Ascending aorta (tissue), 2 donors: ENCODE data around the gene ALKBH4. TPM values are rescaled to one million over a fixed set of nuclear protein-coding genes. Genes with fewer than 3 reads are reported as not detected.
"Not testable (repeated sequence)": the region's sequence is repeated elsewhere in the genome, so short reads cannot be mapped to it uniquely, and the experiment has no call there.

ENCODE experiments used
- DNase-seq, 2 donors: peaks; one replicate each; pipeline ENCODE4 v3.0.0-alpha.2; 2019; ENCODE audit warnings: low spot score in 2 of 2
- H3K27ac ChIP-seq, 2 donors: fragments of 200-600 bp; sonication (generic); one replicate each; pipeline ENCODE4 v1.5.1; 2016 to 2017; ENCODE audit warnings: mild to moderate bottlenecking in 1 of 2
- H3K27me3 ChIP-seq: fragments of 200-600 bp; sonication (generic); one replicate; pipeline ENCODE4 v1.5.1; 2017
- H3K36me3 ChIP-seq, 2 donors: fragments of 200-600 bp; sonication (generic); one replicate each; pipeline ENCODE4 v1.5.1; 2016
- H3K4me1 ChIP-seq, 2 donors: fragments of 200-600 bp; sonication (generic); one replicate each; pipeline ENCODE4 v1.5.1; 2016 to 2017; ENCODE audit warnings: mild to moderate bottlenecking in 1 of 2
- H3K4me3 ChIP-seq, 2 donors: fragments of 200-600 bp; sonication (generic); one replicate each; pipeline ENCODE4 v1.5.1; 2016 to 2017; ENCODE audit warnings: mild to moderate bottlenecking in 1 of 2
- H3K9me3 ChIP-seq, 2 donors: fragments of 200-600 bp; sonication (generic); one replicate each; pipeline ENCODE4 v1.5.1; 2016
- intact Hi-C: fragments of 100-400 bp; cut with DNase I; formaldehyde crosslinking; loops from one replicate; pipeline ENCODE4 v1.15.1; 2023
- total RNA-seq: library from RNA; depleted of rRNA; stranded (reverse); fragments of >200 nt; gene quantifications from one replicate; pipeline ENCODE4 v1.1.0, GENCODE V29; 2016
- TF ChIP-seq, protein P1 (sequence below), 3 experiments: fragments of 200-600 bp in 2 of 3; fragments of 450-650 bp in 1 of 3; sonication (generic) in 2 of 3; IDR thresholded peaks; one replicate each; pipeline ENCODE4 v1.5.1; 2016 to 2019; ENCODE audit warnings: antibody characterized with exemption in 3 of 3, mild to moderate bottlenecking in 1 of 3, moderate library complexity in 1 of 3

The ALKBH4 gene, protein sequence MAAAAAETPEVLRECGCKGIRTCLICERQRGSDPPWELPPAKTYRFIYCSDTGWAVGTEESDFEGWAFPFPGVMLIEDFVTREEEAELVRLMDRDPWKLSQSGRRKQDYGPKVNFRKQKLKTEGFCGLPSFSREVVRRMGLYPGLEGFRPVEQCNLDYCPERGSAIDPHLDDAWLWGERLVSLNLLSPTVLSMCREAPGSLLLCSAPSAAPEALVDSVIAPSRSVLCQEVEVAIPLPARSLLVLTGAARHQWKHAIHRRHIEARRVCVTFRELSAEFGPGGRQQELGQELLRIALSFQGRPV
- total RNA-seq: 26.4 TPM

DNA sequence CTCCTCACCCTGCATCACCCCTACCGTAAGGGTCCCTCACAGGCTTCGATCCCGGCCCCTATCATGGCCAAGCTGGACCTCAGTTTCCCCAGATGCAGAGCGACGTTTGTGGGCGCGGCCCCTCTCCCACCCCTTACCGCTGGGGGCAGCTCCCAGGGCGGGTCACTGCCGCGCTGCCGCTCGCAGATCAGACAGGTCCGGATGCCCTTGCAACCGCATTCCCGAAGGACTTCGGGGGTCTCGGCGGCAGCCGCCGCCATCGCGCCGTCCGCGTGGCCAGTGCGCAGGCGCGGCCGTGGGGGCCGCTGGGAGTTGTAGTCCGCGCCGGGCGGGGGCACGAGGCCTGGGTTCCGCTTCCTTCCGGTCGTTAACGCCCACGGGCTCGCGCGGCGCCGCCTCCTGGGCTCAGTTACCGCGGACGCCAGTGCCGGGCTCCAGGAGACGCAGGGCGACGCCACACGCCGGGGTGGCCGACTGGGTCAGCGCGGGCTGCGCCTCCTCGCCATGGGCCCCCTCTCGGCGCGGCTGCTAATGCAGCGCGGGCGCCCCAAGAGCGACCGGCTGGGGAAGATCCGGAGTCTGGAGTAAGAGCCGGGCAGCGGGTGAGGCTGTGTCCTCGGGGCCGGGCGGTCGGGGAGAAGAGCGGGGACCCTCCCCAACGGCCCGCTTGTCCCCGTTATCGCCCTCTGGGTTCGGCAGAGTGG, at the start of gene ALKBH4, which contains the start of gene LRWD1:
Gene ALKBH4, minus strand, starts transcription at position 287 of the 704 bp plus-strand sequence. Its CDS starts 27 bp downstream, at position 260.
Gene LRWD1, plus strand, starts transcription at position 408 of the 704 bp plus-strand sequence. Its CDS starts 97 bp downstream, at position 505.
- H3K9me3 ChIP-seq: no peaks in the 10 kb centered on the region
- H3K36me3 ChIP-seq: peaks cover 0 to 2% of the 10 kb centered on the region in 2 donors
- TF ChIP-seq, protein P1, sequence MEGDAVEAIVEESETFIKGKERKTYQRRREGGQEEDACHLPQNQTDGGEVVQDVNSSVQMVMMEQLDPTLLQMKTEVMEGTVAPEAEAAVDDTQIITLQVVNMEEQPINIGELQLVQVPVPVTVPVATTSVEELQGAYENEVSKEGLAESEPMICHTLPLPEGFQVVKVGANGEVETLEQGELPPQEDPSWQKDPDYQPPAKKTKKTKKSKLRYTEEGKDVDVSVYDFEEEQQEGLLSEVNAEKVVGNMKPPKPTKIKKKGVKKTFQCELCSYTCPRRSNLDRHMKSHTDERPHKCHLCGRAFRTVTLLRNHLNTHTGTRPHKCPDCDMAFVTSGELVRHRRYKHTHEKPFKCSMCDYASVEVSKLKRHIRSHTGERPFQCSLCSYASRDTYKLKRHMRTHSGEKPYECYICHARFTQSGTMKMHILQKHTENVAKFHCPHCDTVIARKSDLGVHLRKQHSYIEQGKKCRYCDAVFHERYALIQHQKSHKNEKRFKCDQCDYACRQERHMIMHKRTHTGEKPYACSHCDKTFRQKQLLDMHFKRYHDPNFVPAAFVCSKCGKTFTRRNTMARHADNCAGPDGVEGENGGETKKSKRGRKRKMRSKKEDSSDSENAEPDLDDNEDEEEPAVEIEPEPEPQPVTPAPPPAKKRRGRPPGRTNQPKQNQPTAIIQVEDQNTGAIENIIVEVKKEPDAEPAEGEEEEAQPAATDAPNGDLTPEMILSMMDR (IDR thresholded peaks at IDR 0.05): peak in 1 of 3 experiments; percentile 18
- intact Hi-C loops: loop anchor here (2.0 kb wide), 1 partner anchor 32 kb away; the partner anchor contains the start of gene ORAI2
- H3K27ac ChIP-seq: peak within 1 kb of the TSS; percentile 64 to 78
- DNase-seq: peak; percentile 67 to 97
- H3K27me3 ChIP-seq: no peaks in the 10 kb centered on the region
- peaks cover 11 to 15% of the 10 kb centered on the region in 2 donors for H3K4me1 ChIP-seq
- peak within 1 kb of the TSS; percentile 85 to 99 for H3K4me3 ChIP-seq

DNA sequence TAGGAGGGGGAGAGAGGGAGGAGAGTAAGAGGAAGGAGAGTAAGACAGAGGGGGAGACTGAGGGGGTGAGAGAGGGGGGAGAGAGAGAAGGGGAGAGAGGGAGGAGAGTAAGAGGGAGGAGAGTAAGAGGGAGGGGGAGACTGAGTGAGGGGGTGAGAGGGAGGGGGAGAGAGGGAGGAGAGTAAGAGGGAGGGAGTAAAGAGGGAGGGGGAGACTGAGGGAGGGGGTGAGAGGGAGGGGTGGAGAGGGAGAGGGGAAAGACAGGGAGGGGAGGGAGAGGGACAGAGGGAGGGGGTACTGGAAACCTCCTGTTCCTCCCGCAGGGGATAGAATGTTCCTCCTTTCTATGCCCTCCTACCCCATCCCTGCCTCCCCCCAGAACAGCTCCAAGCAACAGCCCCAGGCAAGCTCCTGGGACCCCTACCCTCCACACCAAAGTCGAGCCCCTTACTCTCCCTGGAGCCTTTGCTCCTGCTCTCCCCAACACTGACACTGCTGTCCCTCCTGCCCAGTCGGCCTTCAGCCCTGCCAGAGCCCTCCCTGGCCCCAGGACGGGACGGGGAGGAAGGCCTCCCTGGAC, 48.1 kb upstream of the ALKBH4 start:
- peak overlapping the region in 1 of 2 donors; percentile 35 for H3K4me3 ChIP-seq
- intact Hi-C loops, H3K27me3 ChIP-seq, H3K9me3 ChIP-seq, H3K4me1 ChIP-seq, H3K36me3 ChIP-seq: not testable (repeated sequence)
- peak overlapping the region; percentile 75 to 85 for H3K27ac ChIP-seq
- DNase-seq: peak in 1 of 2 donors; percentile 70

DNA sequence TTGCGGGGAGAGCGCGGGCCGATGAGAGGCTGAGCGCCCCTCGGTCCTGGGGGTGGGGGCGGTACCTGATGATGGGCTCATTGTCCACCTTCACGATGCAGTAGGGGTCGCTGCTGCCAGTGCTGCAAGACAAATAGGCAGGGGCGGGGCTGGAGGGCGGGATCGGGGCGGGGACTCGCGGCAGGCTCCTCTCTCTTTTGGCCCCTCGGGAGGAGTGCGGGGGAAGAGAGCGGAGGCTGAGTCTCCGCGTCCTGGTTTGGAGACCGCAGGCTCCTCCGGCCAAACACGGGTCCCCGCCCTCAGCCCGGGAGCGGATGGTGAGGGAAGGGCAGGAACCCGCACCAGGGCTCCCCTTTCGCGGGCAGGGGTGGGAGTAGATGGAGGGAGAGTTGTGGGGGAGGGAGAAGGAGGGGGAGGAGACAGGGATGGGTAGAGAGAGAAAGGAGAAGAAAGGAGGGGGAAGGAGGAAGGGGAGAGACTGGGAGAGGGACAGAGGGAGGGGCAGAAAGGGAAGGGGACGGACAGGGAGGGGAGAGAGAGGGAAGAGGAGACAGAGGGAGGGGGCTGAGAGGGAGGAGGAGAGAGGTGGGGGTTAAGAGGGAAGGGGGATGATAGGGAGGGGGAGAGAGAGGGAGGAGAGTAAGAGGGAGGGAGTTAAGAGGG, 47.3 kb upstream of the ALKBH4 start:
- intact Hi-C loops, H3K4me1 ChIP-seq: not testable (repeated sequence)

DNA sequence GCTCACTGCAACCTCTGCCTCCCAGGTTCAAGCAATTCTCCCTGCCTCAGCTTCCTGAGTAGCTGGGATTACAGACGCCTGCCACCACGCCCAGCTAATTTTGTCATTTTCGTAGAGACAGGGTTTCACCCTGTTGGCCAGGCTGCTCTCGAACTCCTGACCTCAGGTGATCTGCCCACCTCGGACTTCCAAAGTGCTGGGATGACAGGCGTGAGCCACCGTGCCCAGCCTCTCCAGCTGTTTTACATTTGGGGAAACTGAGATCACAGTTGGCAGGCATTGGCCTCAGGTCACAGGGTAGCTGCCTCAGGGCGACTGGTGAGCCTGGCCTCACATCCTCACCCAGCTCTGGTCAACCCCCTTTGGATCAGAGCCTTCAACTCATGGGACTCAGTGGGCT, 45.9 kb upstream of the ALKBH4 start:
- H3K4me3 ChIP-seq, H3K9me3 ChIP-seq, H3K27ac ChIP-seq, H3K27me3 ChIP-seq, H3K4me1 ChIP-seq, H3K36me3 ChIP-seq, DNase-seq, intact Hi-C loops: not testable (repeated sequence)

More for the DNA sequence above, 47.3 kb upstream of the ALKBH4 start:
- not testable (repeated sequence) for H3K4me3 ChIP-seq, H3K27me3 ChIP-seq, DNase-seq, H3K9me3 ChIP-seq, H3K36me3 ChIP-seq, H3K27ac ChIP-seq

DNA sequence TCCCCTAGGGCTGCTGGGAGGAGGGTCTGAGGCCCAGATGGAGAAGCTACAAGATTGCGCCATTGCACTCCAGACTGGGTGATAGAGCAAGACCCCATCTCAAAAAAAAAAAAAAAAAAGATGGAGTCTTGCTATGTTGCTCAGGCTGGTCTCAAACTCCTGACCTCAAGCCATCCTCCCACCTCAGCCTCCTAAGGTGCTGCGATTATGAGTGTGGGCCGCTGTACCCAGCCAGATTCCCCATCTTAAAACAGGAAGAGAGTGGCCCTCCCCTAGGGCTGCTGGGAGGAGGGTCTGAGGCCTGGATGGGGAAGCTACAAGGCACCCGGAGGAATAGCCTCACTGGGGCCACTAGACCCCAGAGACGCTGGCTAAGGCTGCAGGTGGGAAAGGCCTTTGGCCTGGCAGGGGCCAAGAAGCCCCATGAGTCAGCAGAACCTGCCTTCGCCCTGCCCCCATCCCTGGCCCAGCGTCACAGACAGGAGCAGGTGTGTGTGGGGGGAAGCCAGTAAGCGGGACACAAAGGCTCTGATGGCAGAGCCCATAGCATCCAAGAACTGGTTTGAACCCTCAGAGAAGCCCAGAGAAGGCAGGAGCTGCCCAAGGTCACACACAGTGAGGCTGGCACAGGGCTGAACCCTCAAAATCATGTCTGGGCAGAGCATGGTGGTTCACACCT, 42.9 kb upstream of the ALKBH4 start:
- not testable (repeated sequence) for H3K27ac ChIP-seq

DNA sequence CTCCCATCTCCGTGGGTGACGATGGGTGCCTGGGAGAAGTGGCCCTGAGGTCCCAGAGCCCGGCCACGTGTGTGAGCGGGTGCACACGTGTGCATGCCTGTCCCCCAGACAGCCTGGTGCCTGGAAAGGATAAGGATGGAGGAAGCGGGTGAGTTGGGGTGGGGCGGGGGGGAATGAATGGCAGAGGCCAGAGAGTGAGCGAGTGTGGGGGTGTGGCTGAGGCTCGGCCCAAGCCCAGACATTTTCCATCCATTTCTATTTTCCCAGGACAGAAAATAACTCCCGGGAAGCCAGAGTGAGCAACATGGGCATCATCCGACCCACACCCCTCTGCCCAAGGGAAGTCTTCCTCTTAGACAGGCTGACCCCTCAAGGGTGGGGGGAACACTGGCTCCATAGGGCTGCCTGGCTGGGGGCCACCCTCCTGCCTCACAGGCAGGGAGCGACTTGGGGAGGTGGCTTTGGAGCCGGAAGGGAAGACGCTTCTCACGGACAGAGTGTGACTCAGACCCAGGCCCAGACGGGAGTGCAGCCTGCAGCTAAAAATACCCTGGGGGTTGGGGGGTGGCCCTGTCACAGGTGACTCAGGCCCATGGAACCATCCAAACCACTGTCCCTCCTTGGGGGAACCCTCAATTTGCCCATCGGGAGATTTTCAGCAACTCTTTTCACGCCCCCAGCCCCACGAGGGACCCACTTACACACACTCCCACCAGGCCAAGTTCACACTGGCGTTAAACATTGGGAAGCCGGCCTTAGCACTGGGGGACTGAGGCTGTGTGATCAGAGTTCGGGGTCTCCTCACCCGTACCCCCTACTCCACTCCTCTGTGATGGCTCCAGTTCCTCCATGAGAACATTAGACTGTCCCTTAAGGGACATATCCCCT, 40.9 kb upstream of the ALKBH4 start:
- DNase-seq: peak in 1 of 2 donors; percentile 65
- H3K4me1 ChIP-seq, H3K4me3 ChIP-seq, H3K36me3 ChIP-seq, H3K9me3 ChIP-seq, H3K27me3 ChIP-seq, intact Hi-C loops: not testable (repeated sequence)
- peak overlapping the region; percentile 72 to 78 for H3K27ac ChIP-seq

More for the DNA sequence above, 42.9 kb upstream of the ALKBH4 start:
- H3K27me3 ChIP-seq, H3K9me3 ChIP-seq, H3K36me3 ChIP-seq, H3K4me3 ChIP-seq, intact Hi-C loops, H3K4me1 ChIP-seq: not testable (repeated sequence)
- peak in 1 of 2 donors; percentile 34 for DNase-seq

DNA sequence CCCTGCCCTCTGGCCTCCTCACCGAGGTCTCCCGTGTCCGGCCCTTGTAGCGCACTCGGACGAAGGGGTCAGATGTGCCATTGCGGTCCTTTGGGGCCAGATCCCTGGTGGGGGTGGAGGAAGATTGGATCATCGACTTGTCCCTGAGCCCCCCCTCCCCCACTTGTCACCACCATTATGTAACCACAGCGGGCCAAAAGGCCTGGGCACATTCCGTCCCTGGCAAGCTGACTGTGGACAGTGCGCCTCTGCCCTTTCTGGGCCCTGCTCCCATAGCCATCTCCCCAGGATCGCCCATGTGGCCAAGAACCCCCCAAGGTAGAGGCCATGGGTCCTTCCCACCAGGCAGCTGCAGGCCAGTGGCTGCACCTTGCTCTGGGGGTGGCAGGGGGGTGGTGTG, 38.5 kb upstream of the ALKBH4 start:
- H3K36me3 ChIP-seq, H3K9me3 ChIP-seq, H3K27me3 ChIP-seq, intact Hi-C loops, H3K4me1 ChIP-seq, DNase-seq, H3K4me3 ChIP-seq, H3K27ac ChIP-seq: not testable (repeated sequence)

DNA sequence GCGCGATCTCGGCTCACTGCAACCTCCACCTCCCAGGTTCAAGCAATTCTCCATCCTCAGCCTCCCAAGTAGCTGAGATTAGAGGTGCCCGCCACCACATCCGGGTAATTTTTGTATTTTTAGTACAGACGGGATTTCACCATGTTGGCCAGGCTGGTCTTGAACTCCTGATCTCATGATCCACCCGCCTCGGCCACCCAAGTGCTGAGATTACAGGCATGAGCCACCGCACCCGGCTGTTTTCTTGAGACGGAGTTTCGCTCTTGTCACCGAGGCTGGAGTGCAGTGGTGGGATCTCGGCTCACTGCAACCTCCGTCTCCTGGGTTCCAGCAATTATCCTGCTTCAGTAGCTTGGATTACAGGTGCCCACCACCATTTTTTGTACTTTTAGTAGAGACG, 33.7 kb upstream of the ALKBH4 start:
- DNase-seq: not testable (repeated sequence)

DNA sequence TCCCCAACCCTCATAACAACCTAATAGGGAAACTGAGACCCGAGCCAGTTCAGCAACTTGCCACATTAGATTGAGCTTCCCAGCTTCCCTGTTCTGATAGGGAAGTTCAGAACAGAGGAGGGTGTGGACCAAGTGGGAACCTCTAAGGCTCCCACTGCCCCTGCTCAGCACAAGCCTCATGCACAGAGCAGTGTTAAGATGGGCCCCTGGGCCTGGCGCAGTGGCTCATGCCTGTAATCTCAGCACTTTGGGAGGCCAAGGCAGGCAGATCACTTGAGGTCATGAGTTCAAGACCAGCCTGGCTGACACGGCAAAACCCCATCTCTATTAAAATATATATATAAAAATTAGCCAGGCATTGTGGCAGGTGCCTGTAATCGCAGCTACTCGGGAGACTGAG, 32.6 kb upstream of the ALKBH4 start:
- DNase-seq, H3K4me1 ChIP-seq, H3K27me3 ChIP-seq, H3K36me3 ChIP-seq, H3K27ac ChIP-seq, H3K9me3 ChIP-seq, intact Hi-C loops, H3K4me3 ChIP-seq: not testable (repeated sequence)

More for the DNA sequence above, 33.7 kb upstream of the ALKBH4 start:
- H3K27ac ChIP-seq, H3K36me3 ChIP-seq, H3K4me1 ChIP-seq, intact Hi-C loops, H3K4me3 ChIP-seq, H3K9me3 ChIP-seq, H3K27me3 ChIP-seq: not testable (repeated sequence)

DNA sequence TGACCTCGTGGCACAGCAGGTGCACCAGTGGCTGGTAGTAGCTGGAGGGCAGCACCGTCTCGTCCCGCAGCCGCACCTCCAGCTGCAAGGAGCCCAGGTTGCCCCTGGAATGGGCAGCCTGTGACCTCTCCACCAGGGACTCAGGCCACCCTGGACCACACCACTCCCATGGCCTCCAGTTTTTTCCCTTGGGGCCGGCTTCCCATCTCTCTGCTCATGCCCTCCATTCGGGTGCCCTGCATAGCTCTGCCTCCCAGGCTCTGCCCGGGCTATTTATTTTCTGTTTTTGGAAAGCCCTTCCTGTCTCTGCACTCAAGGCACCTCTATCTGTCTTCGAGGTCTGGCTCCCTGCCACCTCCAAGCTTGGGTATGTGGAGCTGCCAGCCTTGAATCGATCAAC, 32.2 kb upstream of the ALKBH4 start:
- intact Hi-C loops, H3K27ac ChIP-seq, H3K4me1 ChIP-seq, H3K27me3 ChIP-seq, H3K9me3 ChIP-seq, DNase-seq, H3K36me3 ChIP-seq, H3K4me3 ChIP-seq: not testable (repeated sequence)

DNA sequence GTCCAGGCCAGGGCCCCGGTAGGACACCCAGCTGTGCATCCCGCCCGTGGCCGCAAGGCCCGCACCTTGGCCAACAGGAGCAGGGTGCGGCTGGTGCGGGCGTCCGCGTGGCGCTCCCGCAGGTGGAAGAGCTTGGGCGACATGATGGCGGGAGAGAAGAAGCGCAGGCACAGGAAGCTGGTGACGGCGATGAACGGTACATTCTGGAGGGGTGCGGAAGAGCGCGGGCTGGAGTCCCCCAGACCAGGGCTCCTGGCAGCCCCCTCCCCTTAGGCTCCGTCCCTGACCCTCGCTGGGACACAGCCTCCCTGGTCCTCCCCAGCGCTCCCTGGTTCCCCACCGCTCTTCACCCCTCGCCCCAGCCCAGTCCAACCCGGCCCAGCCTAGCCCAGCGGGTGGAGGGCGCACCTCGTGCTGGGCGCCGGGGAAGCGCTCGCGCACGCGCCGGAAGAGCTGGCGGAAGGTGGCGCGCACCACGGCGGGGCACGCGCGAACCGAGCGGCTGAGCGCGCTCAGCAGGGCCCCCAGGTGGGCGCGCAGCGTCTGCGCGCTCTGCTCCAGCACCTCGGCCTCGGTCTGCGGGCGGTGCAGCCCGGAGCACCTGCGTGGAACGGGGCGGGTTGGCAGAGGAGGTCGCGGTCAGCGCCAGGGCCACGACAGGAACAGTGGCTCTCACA, 29.9 kb upstream of the ALKBH4 start:
- intact Hi-C loops, H3K27ac ChIP-seq, H3K4me1 ChIP-seq, H3K36me3 ChIP-seq, H3K4me3 ChIP-seq, DNase-seq, H3K9me3 ChIP-seq, H3K27me3 ChIP-seq: not testable (repeated sequence)
